Tibial nerve (tissue), 4 donors: ENCODE results near the gene CAMSAP1. TPM values are rescaled to one million over a fixed set of nuclear protein-coding genes. Genes with fewer than 3 reads are reported as not detected.

Experiments used
- DNase-seq, 2 donors: peaks; one replicate each; pipeline ENCODE4 v3.0.0-alpha.2; 2019; ENCODE audit warnings: low spot score in 2 of 2
- H3K27ac ChIP-seq, 4 donors: fragments of 200-600 bp; sonication (generic) in 3 of 4; one replicate each; pipeline ENCODE4 v1.5.1; 2017 to 2019; ENCODE audit warnings: mild to moderate bottlenecking in 1 of 4
- H3K27me3 ChIP-seq, 2 donors: fragments of 200-600 bp; sonication (generic) in 1 of 2; one replicate each; pipeline versions ENCODE4 v1.5.1 to v1.6.0; 2017 to 2019
- H3K36me3 ChIP-seq, 3 donors: fragments of 200-600 bp; sonication (generic); one replicate each; pipeline ENCODE4 v1.5.1; 2018 to 2019
- H3K4me1 ChIP-seq, 4 donors: fragments of 200-600 bp; sonication (generic) in 3 of 4; one replicate each; pipeline ENCODE4 v1.5.1; 2017 to 2019
- H3K4me3 ChIP-seq, 4 donors: fragments of 200-600 bp; sonication (generic) in 3 of 4; one replicate each; pipeline ENCODE4 v1.5.1; 2017 to 2019; ENCODE audit warnings: mild to moderate bottlenecking in 1 of 4, moderate library complexity in 1 of 4
- H3K9me3 ChIP-seq, 4 donors: fragments of 200-600 bp; sonication (generic) in 3 of 4; one replicate each; pipeline ENCODE4 v1.5.1; 2017 to 2019
- EP300 ChIP-seq, 2 donors: sonication (generic); formaldehyde crosslinking; IDR thresholded peaks; one replicate each; pipeline ENCODE4 v1.6.1; 2017; ENCODE audit warnings: antibody characterized with exemption in 2 of 2, mild to moderate bottlenecking in 1 of 2
- POLR2A ChIP-seq, 2 donors: fragments of 450-650 bp; IDR thresholded peaks; one replicate each; pipeline ENCODE4 v1.6.1; 2017; ENCODE audit warnings: antibody characterized with exemption in 2 of 2, mild to moderate bottlenecking in 2 of 2, moderate library complexity in 2 of 2
- WGBS, 2 donors: methylation state at CpG; one replicate each; pipeline ENCODE4 v1.1.5; 2018; 5-methylcytosine and 5-hydroxymethylcytosine counted together
- total RNA-seq, 4 donors: library from RNA; depleted of rRNA; stranded (reverse); fragments of >200 nt; gene quantifications; one replicate each; pipeline ENCODE4 v1.1.0, GENCODE V29; 2016
- TF ChIP-seq, protein P1 (sequence below), 5 experiments: fragments of 200-600 bp in 3 of 5; fragments of 450-650 bp in 2 of 5; sonication (generic) in 3 of 5; IDR thresholded peaks; one replicate each; pipeline ENCODE4 v1.5.1; 2016 to 2019; ENCODE audit warnings: antibody characterized with exemption in 5 of 5, mild to moderate bottlenecking in 3 of 5, moderate library complexity in 2 of 5

The CAMSAP1 gene
- total RNA-seq, 4 donors from 2014 or later: 27.6 to 40.8 (median 35.7) TPM

DNA sequence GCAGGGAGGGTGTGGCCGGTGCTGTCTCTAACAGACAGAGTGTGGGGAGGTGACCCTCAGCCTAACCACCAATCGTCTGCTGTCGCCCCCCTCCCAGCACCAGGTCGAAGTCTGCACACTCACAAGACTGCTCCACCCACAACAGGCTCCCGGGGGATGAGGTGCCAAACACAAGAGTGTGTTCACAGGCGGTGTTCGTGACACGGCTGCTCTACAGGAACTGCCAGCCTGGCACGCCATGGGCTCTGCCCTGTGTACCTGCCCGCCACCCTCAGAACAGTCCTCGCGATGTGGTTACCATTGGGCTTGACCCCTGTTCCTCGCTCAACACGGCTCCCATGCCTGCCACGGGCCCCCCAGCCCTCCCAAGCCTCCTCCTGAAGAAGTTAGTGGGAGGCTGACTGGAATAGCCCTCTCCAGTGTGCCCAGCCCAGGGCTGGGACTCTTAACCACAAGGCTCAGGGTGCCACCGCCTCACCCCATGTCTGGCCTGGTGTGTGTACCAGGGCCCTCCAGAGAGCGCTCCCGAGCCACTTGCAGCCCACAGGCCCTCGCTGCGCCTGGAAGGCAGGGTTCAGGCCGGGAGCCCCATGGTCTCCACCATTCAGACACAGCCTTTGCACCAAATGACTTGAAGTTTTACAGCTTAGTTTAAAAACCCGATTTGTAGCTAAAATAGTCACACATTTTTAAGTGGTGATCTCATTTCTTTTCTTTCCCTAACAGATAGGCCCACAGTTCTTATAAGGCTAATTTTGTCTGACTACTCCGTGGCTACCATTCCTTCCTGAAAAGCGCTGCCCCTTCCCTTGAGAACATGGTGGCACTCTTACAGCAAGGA, 102.5 kb downstream of the CAMSAP1 start:
- no peaks in the 10 kb centered on the region for H3K27me3 ChIP-seq
- H3K4me1 ChIP-seq: peaks cover 0 to 5% (median 0%) of the 10 kb centered on the region in 4 donors
- DNase-seq: no peak
- H3K36me3 ChIP-seq: peaks cover 0 to 19% (median 0%) of the 10 kb centered on the region in 3 donors
- no peak overlapping the region for H3K4me3 ChIP-seq
- H3K27ac ChIP-seq: no peak overlapping the region
- TF ChIP-seq, protein P1, sequence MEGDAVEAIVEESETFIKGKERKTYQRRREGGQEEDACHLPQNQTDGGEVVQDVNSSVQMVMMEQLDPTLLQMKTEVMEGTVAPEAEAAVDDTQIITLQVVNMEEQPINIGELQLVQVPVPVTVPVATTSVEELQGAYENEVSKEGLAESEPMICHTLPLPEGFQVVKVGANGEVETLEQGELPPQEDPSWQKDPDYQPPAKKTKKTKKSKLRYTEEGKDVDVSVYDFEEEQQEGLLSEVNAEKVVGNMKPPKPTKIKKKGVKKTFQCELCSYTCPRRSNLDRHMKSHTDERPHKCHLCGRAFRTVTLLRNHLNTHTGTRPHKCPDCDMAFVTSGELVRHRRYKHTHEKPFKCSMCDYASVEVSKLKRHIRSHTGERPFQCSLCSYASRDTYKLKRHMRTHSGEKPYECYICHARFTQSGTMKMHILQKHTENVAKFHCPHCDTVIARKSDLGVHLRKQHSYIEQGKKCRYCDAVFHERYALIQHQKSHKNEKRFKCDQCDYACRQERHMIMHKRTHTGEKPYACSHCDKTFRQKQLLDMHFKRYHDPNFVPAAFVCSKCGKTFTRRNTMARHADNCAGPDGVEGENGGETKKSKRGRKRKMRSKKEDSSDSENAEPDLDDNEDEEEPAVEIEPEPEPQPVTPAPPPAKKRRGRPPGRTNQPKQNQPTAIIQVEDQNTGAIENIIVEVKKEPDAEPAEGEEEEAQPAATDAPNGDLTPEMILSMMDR (IDR thresholded peaks at IDR 0.05): no peak
- TF ChIP-seq EP300 (IDR thresholded peaks at IDR 0.05) (no peak), POLR2A (IDR thresholded peaks at IDR 0.05) (no peak)
- 74 to 80% methylated on average over 24 of the region's 24 CpGs for WGBS, 2 donors
- no peaks in the 10 kb centered on the region for H3K9me3 ChIP-seq

DNA sequence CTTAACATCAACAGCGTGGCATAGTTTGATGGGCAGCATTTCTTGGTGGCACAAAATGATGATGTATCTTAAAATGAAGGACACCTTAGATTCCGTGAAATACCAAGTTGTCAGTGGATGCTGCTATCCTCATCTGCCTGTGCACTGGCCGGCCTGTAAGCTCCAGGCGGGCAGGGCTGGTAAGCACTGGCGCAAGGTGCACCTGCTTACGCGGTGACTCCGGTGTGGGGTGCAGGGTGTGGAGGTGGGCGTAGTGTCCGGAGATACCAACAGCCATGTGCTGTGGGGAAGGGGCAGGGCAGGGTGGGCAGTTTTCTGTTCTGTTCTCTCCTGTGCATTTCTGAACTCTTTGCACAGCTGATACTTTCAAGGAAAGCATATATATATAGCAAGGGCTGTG, 103.9 kb downstream of the CAMSAP1 start:
- peaks cover 0 to 5% (median 0%) of the 10 kb centered on the region in 4 donors for H3K4me1 ChIP-seq
- TF ChIP-seq EP300 (IDR thresholded peaks at IDR 0.05) (no peak), POLR2A (IDR thresholded peaks at IDR 0.05) (no peak)
- TF ChIP-seq, protein P1 (IDR thresholded peaks at IDR 0.05): no peak
- WGBS, 2 donors: 93 to 95% methylated on average over 8 to 10 of the region's 10 CpGs
- no peaks in the 10 kb centered on the region for H3K27me3 ChIP-seq
- DNase-seq: no peak
- no peak overlapping the region for H3K27ac ChIP-seq
- no peak overlapping the region for H3K4me3 ChIP-seq
- peaks cover 0 to 6% (median 0%) of the 10 kb centered on the region in 3 donors for H3K36me3 ChIP-seq
- H3K9me3 ChIP-seq: no peaks in the 10 kb centered on the region

DNA sequence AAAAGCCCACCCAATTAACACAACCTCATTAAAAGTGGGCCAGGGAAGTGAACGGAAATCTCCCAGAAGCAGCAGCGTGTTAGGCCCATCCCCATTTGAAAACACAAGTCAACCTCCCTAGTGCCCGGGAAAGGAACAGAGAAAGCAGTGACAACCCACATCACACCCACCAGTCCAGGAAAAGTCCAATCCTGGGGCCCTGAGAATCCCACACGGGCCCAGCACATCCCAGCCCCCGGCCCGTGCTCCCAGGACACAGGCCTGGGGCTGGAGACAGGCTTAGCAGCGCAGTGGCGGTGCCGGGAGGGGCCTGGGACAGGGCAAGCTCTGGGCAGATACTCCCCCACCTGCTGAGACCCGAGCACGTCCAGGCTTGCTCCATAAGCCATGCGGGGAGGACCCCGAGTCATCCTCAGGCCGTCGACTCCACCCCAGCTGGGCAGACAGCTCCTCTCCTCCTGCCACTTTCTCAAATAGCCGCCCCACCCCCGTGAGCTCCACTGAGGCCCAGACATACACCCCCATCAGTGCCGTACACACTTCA, 104.4 kb downstream of the CAMSAP1 start:
- H3K4me3 ChIP-seq: no peak overlapping the region
- peaks cover 0 to 10% (median 0%) of the 10 kb centered on the region in 4 donors for H3K4me1 ChIP-seq
- peaks cover 0 to 3% (median 0%) of the 10 kb centered on the region in 3 donors for H3K36me3 ChIP-seq
- WGBS, 2 donors: 50 to 62% methylated on average over 16 to 18 of the region's 18 CpGs
- H3K27me3 ChIP-seq: no peaks in the 10 kb centered on the region
- no peaks in the 10 kb centered on the region for H3K9me3 ChIP-seq
- TF ChIP-seq POLR2A (IDR thresholded peaks at IDR 0.05) (no peak), EP300 (IDR thresholded peaks at IDR 0.05) (no peak)
- TF ChIP-seq, protein P1 (IDR thresholded peaks at IDR 0.05): no peak
- no peak overlapping the region for H3K27ac ChIP-seq
- DNase-seq: no peak

DNA sequence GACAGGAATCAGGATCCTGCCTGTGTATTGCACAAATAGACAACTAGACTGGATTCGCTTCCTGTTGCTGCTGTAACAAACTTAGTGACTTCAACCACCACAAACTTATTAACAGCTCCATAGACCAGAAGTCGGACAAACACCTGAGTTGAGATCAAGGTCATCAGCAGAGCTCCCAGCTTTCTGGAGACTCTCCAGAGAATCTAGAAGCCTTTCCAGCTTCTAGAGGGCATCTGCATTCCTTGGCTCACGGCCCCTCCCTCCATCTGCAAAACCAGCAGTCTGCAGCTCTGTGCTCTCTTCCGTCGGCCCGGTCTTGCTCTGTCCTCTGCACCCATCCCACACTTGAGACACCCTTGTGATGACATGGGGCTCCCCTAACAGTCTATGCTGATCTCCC, 106.3 kb downstream of the CAMSAP1 start:
- no peaks in the 10 kb centered on the region for H3K36me3 ChIP-seq
- 92 to 93% methylated on average over 6 of the region's 6 CpGs for WGBS, 2 donors
- no peaks in the 10 kb centered on the region for H3K27me3 ChIP-seq
- H3K4me1 ChIP-seq: peaks cover 0 to 18% (median 0%) of the 10 kb centered on the region in 4 donors
- H3K4me3 ChIP-seq: no peak overlapping the region
- TF ChIP-seq, protein P1 (IDR thresholded peaks at IDR 0.05): no peak
- no peak for TF ChIP-seq POLR2A (IDR thresholded peaks at IDR 0.05)
- no peak for TF ChIP-seq EP300 (IDR thresholded peaks at IDR 0.05)
- DNase-seq: no peak
- H3K27ac ChIP-seq: no peak overlapping the region
- H3K9me3 ChIP-seq: no peaks in the 10 kb centered on the region

DNA sequence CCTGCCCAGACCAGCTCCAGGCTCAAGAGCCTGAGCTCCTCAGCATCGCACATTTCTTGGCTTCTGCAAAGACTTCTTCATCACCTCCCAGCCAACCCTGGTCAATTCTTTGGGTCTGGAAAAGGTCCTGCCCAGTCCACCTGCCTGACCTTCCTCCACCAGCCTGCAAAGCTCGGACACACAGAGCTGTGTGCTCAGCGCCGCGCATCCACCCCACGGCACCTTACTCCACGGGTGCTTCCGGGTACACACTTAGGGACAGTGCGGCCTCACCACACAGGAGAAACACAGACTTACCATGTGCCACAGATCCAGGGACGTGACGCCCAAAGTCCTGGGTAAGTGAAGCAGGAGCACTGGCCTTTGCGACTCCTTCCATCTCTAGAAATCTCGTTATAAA, 108.1 kb downstream of the CAMSAP1 start:
- no peaks in the 10 kb centered on the region for H3K27me3 ChIP-seq
- peaks cover 0 to 12% (median 0%) of the 10 kb centered on the region in 4 donors for H3K4me1 ChIP-seq
- no peak overlapping the region for H3K4me3 ChIP-seq
- no peak for TF ChIP-seq POLR2A (IDR thresholded peaks at IDR 0.05)
- TF ChIP-seq, protein P1 (IDR thresholded peaks at IDR 0.05): no peak
- TF ChIP-seq EP300 (IDR thresholded peaks at IDR 0.05): no peak
- no peaks in the 10 kb centered on the region for H3K9me3 ChIP-seq
- DNase-seq: no peak
- no peaks in the 10 kb centered on the region for H3K36me3 ChIP-seq
- no peak overlapping the region for H3K27ac ChIP-seq
- WGBS, 2 donors: 94 to 95% methylated on average over 13 of the region's 13 CpGs
